Skeletal muscle cell (primary cell): ENCODE results near the gene TRIP4.
"Not testable (repeated sequence)": the region's sequence is repeated elsewhere in the genome, so short reads cannot be mapped to it uniquely, and the experiment has no call there.

Experiments
- DNase-seq: peaks from one replicate; pipeline ENCODE4 v3.0.0-alpha.2; 2010; ENCODE audit warnings: low read depth
- H3K4me3 ChIP-seq: 2 replicates; pipeline ENCODE4 v1.5.1; 2011; ENCODE audit warnings: low read depth, mild to moderate bottlenecking, control low read depth, low read length, moderate library complexity

Gene TRIP4

GRCh38 chr15:64387562-64388168 lies at the start of gene TRIP4:
TSS of gene TRIP4 (plus strand) at chr15:64387836. CDS start at chr15:64387864, 28 bp downstream.
- H3K4me3 ChIP-seq: peak within 1 kb of the TSS; percentile 81
- peak; percentile 88 for DNase-seq

GRCh38 chr15:64340355-64340754 lies 47.3 kb upstream of the TRIP4 start:
- no peak overlapping the region for H3K4me3 ChIP-seq
- no peak for DNase-seq

GRCh38 chr15:64341961-64342360 lies 45.7 kb upstream of the TRIP4 start:
- DNase-seq: no peak
- no peak overlapping the region for H3K4me3 ChIP-seq

GRCh38 chr15:64343222-64343621 lies 44.4 kb upstream of the TRIP4 start:
- DNase-seq: no peak
- no peak overlapping the region for H3K4me3 ChIP-seq

- H3K4me3 ChIP-seq: no peak overlapping the region
- no peak for DNase-seq
Measured at GRCh38 chr15:64343841-64344240, 43.8 kb upstream of the TRIP4 start.

DNA sequence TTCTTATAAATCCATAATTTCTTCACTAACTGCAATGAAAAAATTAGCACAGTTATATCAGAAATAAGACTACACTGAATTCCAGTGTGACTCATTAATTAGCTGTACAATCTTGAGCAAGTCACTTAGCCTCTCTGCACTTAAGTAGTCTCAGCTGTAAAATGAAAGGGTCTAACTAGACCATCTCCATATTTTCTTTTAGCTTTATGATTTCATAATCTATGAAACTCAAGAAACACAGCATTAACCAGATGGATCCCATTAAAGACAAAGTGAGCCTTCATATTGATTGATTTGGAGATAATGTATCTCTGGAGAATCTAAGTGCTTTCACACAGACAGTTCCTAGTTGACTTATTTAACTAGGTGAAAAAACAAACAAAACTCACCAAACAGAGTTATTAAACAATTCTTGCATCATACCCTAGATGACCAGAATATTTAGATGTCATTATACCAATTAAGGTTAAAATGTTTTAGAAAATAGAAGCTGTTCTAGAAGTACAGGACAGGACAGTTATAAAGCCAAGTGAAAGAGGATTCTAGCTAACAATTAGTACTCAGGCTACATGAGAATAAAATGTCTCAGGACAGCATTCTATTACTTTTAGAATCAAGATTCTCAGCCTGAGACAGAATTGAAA lies 42.9 kb upstream of the TRIP4 start:
- no peak overlapping the region for H3K4me3 ChIP-seq
- DNase-seq: no peak

DNA sequence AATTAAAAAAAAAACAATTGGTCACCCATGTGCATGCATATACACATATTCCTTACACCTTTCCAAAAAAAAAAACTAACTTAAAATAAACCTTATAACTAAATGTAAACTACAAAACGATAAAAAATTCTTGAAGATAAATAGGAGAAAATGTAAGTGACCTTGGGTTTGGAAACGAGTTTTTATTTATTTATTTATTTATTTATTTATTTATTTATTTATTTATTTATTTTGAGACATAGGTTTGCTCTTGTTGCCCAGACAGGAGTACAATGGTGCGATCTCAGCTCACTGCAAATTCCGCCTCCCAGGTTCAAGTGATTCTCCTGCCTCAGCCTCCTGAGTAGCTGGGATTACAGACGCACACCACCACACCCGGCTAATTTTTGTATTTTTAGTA lies 41.4 kb upstream of the TRIP4 start:
- not testable (repeated sequence) for H3K4me3 ChIP-seq, DNase-seq

GRCh38 chr15:64348455-64348854 lies 39.2 kb upstream of the TRIP4 start:
- no peak for DNase-seq

GRCh38 chr15:64349375-64349774 lies 38.3 kb upstream of the TRIP4 start:
- H3K4me3 ChIP-seq: no peak overlapping the region
- DNase-seq: no peak

More at GRCh38 chr15:64348455-64348854, 39.2 kb upstream of the TRIP4 start:
- no peak overlapping the region for H3K4me3 ChIP-seq

- no peak for DNase-seq
- no peak overlapping the region for H3K4me3 ChIP-seq
Measured at GRCh38 chr15:64351265-64351664, 36.4 kb upstream of the TRIP4 start.

DNA sequence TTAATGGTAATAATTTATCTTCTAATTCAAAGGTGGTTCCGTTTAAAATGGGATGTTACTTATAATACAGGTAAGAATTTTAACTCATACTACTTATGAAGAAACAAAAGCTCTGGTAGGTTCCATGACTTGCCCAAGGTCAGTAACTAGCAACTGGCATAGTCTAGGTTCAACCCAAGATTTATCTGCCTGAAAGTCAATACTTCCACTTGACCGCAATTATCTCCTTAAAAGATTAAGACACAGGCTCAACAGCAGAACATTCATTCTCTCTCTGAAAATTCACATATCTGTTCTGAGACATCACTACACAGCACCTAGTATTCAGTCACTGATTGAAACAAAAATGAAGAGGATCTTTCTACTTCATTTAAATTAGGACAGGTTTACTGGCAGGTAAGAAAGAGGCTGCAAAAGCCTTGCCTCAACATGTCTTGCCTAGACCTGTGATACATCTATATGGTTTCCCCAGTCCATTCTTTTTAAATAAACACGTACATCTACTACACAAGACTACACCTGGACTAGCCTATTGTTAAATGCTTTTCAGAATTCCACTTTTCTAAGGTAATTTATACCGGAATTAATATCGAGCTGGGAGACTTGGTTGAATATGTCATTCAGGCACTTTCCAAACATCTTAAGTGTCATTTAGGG lies 32.8 kb upstream of the TRIP4 start:
- H3K4me3 ChIP-seq: peak overlapping the region; percentile 69
- DNase-seq: no peak

GRCh38 chr15:64355348-64355943 lies 32.2 kb upstream of the TRIP4 start:
- peak overlapping the region; percentile 69 for H3K4me3 ChIP-seq
- no peak for DNase-seq

GRCh38 chr15:64355944-64356709 lies 31.5 kb upstream of the TRIP4 start, which contains the start of gene CSNK1G1:
TSS of gene CSNK1G1 (minus strand) at chr15:64356173. CDS start at chr15:64300499, 55,674 bp downstream.
- H3K4me3 ChIP-seq: peak within 1 kb of the TSS; percentile 69
- DNase-seq: peak; percentile 96

DNA sequence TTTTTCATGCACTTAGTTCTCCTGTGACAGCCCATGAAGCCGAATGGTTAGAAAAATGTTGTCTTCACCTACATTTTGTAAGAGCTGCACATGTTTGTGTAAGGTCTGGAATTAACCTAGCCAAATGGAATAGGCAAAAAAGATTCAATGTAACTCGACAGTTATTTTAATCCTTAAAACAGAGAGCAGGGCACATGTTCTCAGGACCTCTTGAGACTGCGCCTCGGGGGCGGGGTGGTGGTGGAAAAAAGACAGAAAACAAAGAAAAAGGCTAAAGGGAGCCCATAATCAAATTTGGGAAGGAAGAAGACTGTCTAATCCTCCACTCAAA lies 31.0 kb upstream of the TRIP4 start:
- H3K4me3 ChIP-seq: peak overlapping the region; percentile 69
- no peak for DNase-seq

- H3K4me3 ChIP-seq: no peak overlapping the region
- no peak for DNase-seq
Measured at GRCh38 chr15:64361259-64361658, 26.4 kb upstream of the TRIP4 start.

- DNase-seq: peak; percentile 25
- no peak overlapping the region for H3K4me3 ChIP-seq
Measured at GRCh38 chr15:64369078-64369607, 18.5 kb upstream of the TRIP4 start.

GRCh38 chr15:64371383-64371782 lies 16.3 kb upstream of the TRIP4 start:
- not testable (repeated sequence) for H3K4me3 ChIP-seq, DNase-seq

DNA sequence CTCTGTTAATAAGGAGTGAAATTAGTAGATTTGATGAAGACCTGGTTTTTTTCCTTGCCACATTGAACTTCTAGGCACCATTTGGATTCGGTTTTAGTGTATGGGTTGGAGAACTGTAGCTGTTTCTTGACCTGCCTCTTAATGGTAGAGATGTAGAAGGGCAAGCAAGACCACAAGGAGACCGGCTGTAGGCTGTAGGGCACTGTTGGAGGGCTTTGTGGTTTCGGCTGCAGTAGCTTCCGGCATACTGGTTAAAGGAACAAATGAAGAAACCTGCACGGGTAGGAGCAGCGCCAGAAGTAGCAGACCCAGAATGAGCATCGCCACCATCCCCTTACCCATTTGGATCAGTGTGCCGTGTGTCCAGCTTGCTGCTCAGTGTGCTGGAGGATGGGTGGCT lies 14.3 kb upstream of the TRIP4 start:
- no peak for DNase-seq
- no peak overlapping the region for H3K4me3 ChIP-seq

DNA sequence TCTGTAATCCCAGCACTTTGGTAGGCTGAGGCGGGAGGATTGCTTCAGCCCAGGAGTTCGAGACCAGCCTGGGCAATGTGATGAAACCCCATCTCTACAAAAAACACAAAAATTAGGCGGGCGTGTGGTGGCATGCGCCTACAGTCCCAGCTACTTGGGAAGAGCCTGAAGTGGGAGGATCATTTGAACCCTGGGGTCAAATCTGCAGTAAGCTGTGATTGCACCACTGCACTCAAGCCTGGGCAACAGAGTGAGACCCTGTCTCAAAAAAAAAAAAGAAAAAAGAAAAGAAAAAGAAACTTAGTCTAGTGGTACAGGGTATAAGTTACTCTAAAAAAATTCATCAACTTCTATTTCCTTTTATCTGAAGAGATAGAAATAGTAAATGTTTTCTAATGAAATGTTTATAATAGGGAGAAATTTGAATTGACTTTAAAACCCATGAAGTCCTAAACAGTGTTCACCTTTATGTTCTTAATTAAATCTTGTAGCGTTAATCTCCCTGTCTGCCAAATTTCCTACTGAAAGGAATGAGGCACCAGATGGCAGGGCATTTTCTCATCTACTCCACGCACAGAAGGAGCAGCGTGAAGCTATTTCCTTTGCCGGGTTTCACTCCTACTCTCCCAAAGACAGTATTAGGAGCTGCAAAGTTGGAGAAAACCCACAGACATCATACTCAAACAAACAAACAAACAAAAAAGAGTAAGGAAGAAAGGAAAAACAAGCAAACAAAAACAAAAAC lies 8.2 kb upstream of the TRIP4 start:
- no peak for DNase-seq
- H3K4me3 ChIP-seq: peak overlapping the region; percentile 5
